Measurements from ENCODE around the gene CDPF1.
"Not testable (repeated sequence)": the region's sequence is repeated elsewhere in the genome, so short reads cannot be mapped to it uniquely, and the experiment has no call there.

CDPF1 gene

DNA sequence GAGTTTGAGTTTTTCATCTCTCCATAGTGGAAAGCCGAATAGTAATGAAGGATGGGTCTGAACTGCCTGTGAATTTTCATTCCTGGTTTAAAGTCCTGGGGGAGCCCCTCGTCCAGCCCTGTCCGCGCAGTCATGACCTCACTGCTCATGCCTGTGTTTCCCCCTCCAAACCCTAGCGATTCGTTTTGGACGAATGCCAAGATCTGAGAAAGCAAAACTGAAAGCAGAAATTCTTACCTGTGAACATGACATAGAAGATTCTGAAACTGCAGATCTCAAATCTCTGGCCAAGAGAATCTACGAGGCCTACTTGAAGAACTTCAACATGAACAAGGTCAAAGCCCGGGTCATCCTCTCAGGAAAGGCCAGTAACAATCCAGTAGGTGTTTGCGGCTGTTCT is 30.5 kb downstream of the CDPF1 start:
- no peak for DNase-seq

DNA sequence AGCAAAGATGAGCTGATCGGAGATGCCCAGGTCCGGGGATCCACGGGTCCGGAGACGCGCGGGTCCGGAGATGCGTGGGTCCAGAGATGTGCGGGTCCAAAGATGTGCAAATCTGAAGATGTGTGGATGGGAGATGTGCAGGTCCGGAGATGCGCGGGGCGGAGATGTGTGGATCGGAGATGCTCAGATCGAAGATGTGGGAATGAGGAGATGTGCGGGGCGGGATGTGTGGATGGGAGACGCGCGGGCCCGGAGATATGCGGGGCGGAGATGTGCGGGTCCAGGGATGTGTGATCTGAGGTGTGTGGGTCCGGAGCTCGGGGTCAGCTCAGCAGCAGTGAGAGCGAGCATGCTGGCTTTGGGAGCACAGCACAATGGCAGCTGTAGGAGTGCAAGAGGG is 35.5 kb downstream of the CDPF1 start:
- DNase-seq = no peak

DNA sequence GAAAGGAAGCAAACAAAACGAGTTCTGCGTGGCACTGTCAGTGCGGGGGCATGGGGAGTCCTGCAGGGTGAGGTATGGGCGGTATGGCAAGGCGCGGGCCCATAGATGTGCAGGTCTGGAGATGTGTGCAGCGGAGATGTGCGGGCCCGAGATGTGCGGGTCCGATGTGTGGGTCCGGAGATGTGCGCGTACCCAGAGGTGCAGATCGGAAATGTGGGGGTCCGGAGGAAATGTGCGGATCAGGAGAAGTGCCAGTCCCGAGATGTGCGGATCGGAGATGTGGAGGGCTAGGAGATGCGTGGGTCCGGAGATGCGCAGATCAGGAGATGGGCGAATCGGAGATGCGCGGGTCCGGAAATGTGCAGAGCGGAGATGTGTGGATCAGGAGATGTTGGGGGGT is 35.9 kb downstream of the CDPF1 start:
- no peak for DNase-seq

DNA sequence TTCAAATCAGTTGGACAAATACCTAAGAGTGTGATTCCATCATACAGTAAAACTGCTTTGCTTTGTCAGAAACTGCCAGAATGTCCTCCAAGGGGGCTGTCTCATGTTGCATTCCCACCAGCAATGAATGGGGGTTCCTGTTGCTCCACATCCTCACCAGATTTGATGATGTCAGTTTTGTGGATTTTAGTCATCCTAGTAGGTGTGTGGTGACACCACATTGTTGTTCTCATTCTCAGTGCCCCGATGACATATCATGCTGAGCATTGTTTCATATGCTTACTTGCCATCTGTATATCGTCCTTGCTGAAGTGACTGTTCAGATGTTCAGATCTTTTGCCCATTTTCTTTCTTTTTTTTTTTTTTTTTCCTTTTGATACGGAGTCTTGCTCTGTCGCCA is 37.0 kb downstream of the CDPF1 start:
- no peak for DNase-seq

DNA sequence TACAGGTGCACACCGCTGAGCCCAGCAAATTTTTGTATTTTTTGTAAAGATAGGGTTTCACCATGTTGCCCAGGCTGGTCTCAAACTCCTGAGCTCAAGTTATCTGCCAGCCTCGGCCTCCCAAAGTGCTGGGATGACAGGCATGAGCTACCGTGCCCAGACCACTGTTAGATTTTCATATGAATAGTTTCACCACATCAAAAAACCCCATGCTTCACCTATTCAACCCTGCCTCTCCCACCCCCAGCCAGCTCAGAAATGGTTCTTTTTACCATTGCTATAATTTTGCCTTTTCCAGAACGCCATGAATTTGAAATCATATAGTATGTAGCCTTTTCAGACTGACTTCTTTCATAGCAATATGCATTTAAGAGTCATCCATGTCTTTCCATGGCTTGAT is 37.9 kb downstream of the CDPF1 start:
- no peak for DNase-seq

DNA sequence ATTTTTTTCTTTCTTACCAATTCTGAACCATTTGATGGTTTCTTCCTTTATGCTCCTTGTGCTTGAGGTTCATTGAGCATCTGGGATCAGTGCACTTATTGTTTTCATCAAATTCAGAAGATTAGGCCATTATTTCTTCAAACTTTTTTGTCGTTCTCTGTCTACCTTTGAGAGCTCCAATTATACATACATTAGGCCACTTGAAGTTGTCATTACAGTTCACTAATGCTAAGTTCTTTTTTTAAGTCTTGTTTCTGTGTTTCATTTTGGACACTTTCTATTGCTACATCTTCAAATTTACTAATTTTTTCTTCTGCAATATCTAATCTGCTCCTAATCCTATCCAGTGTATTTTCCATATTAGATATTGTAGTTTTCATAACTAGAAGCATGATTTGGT is 40.8 kb downstream of the CDPF1 start:
- DNase-seq = no peak

DNA sequence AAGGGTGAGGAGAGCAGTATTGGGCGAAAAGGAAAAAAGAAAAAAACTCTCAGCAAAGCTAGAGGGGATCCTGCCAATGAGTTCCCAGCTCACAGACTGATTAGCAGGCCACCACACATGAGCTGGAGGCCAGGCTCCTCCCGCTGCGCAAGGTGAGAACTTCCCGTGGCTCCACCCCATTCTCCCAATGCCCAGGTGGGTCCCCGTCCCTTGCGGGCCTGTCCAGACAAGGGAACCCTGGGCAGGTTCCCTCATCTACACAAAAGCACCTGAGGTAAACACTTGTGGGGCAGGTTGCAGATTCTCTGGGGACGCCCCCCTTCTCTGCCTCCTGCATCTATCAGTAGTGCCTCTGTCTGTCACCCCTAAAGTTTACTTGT is 46.5 kb downstream of the CDPF1 start:
- DNase-seq = no peak

DNA sequence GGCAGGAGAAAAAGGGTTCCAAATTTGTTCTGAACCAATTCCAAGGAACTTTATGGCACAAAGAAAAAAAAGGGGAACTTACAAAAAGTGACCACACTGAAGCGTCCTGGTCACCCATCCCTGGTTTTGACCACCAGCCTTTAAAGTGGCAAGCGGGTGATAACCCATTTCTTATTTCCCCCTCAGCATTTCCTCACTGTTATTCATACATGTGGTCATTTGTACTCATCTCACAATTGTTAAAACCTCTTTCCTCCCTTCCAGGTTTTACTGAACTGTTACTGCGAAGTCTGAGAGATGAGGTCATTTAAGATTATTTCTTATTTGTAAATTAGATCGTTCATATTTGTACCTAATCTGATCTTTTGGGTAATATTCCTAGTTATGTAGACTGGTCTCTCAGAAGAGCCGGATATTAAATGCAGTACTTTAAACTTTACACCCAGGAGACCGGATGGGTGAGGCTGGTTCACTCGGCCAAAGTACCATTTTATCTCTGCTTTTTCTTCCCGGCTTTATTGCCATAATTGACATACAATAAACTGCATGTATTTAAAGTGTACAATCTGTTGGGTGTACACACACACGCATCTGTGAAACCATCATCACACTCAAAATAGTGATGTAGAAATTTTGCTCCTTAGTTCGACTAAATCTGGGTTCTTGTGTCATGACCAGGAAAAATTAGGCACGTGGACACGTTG is 47.0 kb downstream of the CDPF1 start:
- DNase-seq = no peak

DNA sequence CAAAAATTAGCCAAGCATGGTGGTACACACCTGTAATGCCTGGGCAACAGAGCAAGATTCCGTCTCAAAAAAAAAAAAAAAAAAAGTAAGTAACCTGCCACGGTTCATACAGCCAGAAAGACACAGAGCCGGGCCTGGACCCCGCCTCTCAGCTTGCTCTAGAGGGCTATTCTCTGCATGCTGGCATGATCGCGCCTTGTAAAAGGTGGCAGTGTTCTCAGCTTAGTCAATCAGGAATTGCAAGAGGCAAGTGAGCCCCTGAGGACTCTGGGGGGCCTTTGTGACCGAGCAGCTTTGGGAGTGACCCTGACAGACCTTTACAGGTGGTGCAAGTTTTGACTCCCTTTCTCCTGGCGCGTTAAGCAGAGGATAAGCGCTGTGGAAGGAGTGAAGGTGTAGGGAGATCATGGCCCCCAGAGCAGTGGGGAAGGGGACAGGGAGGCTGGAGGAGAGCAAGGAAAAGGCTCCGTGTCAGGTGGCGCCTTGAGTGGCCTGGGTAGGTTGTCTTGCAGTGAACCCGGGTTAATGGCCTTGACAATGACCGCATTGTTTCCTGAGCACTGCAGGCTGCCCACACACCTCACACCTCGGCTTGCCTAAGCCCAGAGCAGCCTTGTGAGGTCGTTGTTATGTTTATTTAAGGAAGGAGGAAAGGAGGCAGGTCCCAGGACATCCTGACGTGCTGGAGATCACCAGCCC is 48.9 kb downstream of the CDPF1 start:
- DNase-seq = no peak

DNA sequence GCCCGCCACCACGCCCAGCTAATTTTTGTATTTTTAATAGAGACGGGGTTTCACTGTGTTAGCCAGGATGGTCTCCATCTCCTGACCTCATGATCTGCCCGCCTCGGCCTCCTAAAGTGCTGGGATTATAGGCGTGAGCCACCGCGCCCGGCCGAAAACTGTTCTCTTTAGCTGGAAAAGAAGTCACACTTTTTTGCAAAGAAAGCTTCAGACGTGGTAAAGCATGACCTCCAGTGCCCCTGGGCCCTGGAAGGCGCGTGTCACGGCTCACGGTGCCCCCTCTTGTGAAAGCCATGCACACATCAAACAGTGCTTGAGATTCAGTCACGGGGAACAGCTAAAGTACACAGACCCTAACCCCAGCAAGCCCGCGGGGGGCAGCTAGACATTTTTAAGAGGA is 51.3 kb downstream of the CDPF1 start:
- not testable (repeated sequence) for DNase-seq

DNA sequence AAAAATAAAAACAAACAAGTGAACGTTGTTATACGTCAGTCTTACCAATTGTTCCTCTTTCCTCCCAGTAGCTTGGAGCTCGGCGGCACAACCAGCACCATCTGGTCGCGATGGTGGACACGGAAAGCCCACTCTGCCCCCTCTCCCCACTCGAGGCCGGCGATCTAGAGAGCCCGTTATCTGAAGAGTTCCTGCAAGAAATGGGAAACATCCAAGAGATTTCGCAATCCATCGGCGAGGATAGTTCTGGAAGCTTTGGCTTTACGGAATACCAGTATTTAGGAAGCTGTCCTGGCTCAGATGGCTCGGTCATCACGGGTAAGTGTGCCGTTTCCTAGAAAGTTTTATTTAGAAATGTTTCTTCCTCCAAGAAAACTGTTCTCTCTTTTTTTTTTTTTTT is 51.8 kb downstream of the CDPF1 start:
- DNase-seq = no peak

DNA sequence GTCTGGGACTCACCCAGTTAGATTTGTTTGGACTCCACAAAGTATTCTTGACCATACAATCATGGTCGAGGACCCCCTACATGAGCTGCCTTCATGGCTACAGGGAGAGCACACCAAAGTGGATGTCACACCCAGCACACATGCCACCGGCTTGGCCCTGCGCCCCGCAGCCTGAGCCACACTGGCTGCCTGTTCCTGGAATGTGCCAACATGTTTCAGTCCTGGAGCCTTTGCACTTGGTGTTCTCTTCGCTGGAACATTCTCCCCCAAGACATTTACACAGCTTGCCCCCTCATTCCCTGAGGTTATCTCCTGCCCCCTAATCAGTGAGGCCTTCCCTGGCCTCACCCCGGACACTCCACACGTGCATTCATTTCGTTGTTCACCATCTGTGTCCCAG is 53.8 kb downstream of the CDPF1 start:
- DNase-seq = no peak

DNA sequence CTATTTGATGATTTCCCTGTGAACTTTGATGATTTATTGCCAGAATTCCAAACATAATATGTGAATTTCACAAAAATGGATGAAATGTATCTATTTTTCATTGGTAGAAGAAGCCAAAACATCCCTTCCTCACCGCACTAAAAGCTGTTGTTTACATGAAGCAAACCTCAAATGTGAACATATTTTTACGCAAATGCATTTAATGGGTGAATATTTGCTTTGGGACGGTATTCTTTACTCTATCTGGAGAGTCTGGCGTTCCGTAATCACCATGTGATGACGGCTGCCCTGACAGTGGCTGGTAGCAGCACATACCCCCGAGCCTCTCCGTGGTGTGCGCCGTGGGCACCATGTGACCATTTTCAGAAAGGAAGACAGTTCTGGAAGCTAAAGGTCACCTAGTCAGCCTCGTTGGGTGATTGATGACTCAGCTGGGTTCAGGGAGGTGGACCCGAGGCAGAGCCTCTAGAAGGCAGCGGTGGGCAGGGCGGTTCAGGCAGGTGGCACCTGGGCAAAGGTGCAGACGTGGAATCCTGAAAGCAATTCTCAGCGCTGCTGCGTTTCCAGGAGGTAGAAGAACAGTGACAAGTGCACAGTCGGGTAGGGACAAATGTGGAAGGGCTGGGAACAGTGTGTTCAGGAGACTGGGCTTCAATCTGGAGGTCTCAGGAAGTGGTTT is 54.5 kb downstream of the CDPF1 start:
- DNase-seq = no peak

All from NCI-H446 treated with DMSO at 0.1 percent for 48 hours (cell line).